NCI-H1694 treated with DMSO at 0.1 percent for 48 hours (cell line): Measurements from ENCODE around the gene ETNK2.

Experiments
- DNase-seq: peaks from one replicate; lab custom pipeline; 2025; lab: John Stamatoyannopoulos, UW

The ETNK2 gene

DNA sequence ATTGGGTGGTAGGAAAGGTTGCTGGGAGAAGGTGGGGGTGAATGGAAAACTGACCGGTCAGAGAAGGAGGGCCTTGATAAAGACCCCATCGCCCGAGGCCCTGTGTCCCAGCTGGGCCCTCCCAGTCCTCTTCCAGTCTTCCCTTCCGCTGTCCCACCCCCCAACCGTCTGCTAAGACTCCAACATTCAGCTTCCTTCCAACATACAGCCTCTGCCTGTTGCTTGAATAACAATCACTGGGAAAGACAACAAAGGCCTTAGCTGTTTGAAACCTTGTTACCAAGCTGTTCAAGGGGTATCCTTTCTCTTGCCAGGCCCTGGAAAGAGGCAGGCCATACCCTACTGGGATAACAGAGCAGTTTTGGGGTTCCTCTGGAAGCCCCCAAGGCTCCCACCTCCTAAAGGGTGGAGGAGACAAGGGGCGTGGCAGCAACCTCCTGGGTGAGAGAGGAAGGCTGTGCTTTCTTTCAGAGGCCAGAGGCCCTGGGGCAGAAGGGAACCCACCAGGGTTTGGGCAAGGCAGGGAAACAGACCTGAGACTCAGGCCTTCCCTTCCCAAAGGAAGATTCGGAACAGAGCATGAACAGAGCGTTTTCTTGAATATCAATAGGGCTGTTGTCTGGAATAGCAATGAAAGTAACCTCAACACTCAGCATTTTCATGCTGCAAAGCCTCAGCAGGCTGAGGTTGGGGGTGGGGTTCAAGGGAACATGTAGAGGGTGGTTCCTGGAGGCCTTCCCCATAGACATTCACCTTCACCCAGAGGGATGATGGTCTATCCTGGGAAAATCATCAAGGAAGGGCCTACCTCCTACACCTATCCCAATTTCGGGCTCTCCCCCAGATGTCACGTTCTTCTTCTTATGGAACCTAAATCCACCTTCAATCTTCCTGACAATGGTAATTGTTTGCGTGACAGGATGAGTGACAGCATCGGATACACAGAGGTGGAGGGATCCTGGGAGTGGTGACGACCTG is 4.1 kb downstream of the ETNK2 start:
- no peak for DNase-seq

DNA sequence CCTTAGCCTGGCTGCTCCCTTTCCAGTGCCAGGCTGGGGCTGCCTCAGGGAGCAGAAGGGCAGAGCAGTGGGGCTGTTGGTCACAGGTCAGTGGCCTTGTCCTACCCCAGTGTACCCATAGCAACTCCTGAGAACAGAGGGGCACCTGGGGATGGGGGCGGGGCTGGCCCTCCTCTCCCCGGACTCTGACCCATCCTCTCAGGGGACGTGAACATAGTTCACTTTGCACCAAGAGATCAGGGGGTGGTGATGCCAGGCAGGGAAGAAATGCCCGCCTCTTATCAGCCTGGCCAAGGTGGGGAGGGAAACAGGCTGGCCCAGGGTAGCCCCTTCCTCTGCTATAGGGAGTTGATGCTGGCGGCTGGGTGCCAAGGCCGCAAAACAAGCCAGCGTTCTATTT is 4.9 kb downstream of the ETNK2 start:
- DNase-seq: no peak

DNA sequence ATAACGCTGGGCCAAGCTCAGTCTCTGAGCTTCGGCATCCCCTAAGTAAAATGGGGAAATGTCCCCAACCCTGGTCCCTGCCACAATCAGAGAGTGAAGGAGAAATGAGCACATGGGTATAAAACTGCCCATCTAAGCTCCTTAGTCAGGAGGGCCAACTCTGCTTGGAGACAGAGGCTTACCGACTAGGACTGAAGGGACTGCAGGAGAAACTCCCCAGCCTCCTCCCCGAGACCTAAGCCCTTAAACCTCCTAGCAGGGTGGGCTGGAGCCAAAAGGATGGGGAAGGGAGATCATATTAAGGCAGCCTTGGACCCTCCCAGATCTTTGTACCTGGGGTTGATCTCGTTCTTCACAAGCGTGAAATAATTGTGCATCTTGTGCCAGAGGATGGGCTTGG is 5.5 kb downstream of the ETNK2 start:
- DNase-seq: no peak

DNA sequence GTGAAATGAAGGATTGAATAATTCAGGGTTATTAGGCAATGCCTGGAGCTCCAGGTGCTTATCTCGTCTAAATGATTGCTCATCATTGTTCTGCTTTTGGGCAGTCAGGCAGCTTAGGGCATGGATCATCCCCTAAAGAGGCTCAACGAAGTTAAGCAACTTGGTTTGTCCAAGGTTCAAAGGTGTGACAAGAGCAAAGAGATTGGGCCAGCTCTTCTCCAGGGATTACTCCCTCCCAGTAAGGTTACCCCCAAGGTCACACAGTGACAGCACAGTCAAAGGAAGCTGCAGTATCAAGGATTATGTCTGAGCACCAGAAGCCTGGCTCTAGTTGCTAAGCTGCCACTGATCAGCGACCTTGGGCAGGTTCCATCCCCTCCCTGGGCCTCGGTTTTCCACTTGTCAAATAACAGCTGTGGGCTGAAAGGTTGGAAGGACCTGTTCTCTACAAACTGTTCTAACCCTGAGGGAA is 6.8 kb downstream of the ETNK2 start:
- DNase-seq: no peak

DNA sequence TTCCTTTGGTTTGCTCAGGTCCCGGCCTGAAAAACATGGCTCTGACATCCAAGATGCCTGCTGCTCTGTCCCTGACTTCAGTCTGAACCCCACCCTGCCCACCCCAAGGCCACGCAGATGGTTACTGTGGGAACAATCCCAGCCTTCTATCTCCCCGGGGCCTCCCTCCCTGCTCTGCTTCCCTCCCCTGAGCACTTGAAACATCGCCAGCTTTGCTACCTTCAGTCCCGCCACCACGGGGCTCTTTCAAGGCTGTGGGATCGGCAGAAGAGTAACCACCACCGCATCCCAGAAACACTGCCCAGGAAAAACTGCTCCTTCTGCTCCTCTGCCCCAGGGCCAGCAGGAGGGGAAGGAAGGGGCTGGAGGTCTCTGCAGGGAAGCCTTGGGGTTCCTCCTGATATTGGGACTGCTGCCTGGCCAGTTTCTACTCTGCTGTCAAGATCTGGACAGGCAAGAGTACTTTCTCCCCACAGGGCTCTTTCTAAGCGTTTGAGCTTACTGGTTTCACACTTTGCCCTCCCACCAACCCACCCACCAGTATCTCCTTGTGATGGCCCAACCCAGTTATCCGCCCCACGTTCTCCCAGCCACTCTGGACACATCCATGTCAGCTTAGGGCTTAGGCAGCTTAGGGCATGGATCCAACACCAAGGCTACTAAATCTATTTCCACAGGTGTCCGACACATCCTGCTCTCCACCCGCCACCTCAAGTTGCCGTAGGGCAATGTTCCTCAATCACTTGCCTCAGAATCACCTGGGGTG is 8.4 kb downstream of the ETNK2 start:
- DNase-seq: no peak

DNA sequence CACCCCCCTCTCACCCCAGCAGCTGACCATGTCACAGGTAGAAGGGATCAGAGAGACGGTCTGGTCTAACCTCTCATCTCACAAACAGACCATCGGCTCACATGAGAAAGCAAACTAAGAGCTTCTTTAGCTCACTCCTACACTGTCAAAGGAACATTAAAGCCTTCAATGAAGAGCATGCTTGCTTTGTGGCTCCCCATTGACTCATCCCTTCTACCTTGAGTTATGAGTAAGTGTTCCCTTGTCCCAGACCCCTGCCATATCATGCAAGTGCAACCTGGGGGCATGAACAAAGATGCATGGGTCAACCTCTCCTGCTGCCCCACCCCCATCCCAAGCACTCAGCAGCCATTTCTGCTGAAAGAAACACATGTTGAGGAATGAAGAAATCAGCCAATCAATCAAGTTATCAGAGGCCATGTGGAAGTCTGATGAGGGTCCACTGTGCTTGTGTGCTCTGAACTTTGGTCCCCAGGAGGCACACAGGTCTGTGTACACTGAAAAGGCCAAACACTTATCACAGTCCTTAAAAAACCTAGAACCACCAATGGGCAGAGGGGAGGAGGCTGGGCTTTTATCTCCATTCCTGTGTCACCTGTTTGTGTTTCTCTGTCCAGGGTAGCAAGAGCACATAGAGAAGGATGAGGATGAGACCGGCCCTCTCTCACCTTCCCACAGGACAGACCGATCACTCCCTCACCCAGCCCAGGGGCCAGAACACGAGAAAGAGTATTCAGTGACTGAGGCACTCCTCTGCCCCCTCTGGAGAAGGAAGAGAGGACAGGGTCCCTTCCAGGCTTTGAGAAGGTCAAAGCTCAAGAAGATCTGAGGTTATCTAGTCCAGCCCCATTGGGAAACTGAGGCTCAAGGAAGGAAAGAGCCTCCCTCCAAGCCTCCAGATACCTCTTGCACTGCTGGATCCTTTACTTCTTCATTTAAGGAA is 9.5 kb downstream of the ETNK2 start:
- DNase-seq: no peak

DNA sequence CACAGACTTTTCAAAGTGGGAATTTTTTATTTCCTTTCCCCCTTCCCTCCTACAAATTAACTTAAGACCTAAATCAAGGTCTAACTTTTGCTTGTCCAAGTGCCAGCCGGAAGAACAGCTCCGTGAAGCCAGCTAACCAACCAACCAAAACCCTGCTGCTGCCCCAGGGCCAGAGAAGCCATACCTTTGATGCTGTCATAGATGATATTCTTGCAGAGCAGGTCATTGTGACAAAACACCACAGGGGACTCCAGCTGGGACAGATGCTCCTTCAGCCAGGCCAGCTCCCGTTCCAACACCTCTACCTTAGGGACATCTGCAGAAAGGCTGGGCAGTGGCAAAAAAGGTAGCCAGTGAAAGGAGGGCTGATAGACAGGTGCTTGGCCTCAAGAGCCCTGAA is 10.7 kb downstream of the ETNK2 start:
- no peak for DNase-seq

DNA sequence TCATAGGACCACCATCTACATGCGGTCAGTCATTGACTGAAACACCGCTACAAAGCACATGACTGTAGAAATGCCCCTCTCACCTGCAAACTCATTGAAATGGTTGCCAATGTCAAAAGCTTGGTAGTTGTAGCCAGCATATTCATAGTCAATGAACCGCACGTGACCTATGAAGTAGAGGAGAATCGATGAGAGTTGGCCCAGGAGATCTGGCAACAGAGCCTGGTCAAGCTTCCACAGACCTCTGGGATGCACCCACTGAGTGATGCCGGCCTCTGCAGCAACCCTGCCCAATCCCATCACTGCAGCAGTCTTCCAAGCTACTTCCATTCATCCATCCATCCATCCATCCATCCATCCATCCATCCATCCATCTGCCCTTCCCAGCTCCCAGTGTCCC is 11.9 kb downstream of the ETNK2 start:
- DNase-seq: no peak

DNA sequence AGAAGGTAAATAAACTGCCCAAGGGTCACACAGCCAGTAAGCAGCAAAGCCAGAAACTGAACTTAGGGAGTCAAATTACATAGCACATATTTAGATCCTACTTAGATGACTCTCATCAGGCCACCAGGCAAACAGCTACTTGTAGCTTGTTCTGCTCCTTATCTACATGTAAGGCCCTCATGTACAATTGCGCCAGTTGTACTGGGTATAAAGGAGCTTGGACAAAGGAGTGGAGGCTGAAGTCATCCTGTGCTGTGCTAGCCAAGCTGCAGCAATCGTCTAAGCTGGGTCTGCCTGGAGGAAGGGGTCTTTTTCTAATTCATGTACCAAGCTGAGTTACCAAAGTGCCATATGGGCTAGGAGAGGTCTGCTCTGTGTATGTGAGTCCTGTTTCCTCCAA is 12.8 kb downstream of the ETNK2 start:
- DNase-seq: no peak

DNA sequence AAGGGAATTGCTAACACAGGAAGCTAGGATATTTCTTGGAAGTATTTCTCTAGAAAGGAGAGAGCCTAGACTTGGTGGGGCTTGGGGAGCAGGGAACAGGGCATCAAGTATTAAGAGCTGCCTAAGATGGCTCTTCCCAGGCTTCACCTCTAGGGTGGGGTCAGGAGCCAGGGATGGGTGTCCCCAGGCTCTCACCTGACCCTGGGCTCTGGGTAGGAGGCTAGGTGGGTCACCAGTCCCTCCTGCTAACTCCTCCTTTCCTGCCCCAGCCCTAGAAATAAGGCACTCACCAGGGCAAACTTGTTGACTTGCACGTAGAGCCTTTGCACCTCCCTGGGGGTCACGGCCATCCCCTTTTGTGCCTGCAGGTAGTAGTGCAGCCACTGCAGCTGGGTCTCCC is 15.0 kb downstream of the ETNK2 start:
- DNase-seq: no peak

DNA sequence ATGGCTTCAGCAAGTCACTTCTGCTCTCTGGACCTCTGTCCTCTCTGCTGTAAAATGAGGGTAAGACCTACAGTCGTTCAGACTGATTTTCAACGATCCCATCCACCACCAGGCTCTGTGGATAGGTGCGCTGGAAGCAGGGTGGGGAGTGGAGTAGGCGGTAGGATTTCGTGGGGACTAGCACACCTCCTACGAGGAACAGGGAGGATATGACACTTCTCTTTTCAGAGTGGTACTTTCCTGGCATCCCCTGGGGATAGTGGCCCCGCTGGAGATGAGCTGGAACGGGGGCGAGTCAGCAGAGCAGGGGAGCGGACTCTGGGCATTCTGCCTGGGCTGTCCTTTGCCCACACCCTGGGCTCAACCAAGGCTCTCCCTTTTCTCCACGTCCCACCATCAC is 17.7 kb downstream of the ETNK2 start:
- DNase-seq: no peak

DNA sequence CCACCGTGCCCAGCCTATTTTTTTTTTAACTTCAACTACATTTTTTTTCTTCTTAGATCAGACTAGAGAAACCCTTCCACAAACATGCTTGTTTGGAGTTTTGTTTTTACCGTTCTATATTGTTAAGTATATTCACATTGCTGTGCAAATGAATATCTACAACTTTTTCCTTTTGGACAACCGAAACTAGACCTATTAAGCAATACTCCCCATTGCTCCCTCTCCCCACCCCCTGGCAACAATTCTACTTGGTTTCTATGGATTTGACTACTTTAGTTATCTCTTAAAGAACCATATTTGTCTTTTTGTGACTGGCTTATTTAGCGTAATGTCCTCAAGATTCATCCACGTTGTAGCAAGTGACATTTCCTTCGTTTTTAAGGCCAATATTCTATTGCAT is 19.1 kb downstream of the ETNK2 start:
- DNase-seq: no peak

DNA sequence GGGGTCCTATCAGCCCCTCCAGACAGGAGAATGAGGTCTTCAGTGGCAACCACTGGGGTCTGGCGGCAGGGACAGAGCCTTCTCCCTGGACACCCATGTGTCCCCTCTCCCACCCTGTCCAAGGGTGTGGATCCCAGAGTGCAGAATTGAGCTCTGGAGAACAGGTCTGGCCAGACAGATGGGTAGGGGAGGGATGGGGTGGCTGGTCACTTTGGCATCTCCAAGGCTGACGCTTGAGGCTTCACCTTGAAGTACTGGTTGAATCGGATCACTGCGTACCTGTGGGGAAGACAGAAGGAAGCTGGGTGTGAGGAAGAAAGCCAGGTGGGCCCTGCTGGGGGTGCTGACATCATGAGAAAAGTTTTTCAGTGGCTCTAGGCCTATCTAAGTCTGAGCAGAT is 19.9 kb downstream of the ETNK2 start:
- DNase-seq: no peak

DNA sequence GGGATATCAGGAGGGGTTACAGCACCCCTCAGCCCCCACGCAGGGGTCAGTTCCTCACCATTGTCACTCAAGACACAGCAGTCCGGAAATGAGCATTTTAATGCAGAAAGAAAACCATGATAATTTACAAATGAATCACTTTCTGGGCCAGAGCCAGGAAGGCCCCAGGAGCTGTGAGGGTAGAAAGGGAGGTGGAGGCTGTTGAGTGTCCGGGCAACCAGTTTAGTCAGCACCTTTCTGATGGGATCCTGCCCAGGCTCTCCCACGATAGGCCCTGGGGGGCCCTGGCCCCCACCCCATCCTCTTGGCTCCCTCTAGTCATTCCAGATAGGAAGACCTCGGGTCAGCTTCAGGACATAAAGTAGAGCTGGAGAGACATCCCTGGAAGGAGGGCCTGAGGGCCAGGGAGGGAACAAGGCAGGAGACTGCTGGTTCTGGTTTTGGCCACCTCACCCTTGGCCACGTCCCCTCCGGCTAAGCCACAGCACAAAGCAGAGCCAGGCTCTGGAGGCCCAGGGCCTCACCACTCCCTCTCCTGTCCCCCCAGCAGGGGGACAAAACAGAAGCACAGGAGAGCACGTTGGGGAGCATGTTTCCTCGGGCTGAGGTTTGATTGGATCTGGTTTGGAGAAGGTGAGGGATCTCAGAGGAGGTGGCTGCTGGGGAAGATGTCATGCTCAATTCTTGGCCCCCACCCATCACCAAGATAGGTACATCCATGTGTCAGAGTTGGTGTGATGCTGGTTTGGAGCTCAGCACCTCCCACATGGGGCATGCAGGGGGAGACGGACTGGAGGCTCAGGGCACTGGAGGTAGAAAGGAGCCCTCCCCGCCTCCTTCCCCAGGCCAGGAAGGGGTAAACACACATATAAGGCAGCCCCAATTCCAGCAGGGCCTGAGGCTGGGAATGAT is 20.6 kb downstream of the ETNK2 start:
- DNase-seq: no peak

DNA sequence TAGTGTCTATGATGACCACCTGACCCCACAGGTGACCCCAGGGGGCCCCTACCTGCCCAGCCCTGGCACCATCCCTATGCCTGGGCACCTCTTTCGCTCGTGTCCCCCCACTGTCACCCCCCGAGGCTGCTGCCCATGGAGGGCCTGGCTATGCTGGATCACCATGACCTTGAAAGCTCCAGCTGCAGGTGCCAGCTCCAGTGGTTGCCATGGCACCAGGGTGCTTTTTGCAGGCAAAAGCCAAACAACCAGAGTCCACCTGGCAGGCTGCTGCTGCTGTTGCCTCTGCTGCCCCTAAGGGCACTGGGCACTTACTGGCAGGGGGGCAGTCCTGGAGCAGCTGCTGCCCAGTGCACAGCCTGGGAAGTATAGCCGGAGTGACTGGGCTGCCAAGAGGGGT is 21.7 kb downstream of the ETNK2 start:
- DNase-seq: no peak

DNA sequence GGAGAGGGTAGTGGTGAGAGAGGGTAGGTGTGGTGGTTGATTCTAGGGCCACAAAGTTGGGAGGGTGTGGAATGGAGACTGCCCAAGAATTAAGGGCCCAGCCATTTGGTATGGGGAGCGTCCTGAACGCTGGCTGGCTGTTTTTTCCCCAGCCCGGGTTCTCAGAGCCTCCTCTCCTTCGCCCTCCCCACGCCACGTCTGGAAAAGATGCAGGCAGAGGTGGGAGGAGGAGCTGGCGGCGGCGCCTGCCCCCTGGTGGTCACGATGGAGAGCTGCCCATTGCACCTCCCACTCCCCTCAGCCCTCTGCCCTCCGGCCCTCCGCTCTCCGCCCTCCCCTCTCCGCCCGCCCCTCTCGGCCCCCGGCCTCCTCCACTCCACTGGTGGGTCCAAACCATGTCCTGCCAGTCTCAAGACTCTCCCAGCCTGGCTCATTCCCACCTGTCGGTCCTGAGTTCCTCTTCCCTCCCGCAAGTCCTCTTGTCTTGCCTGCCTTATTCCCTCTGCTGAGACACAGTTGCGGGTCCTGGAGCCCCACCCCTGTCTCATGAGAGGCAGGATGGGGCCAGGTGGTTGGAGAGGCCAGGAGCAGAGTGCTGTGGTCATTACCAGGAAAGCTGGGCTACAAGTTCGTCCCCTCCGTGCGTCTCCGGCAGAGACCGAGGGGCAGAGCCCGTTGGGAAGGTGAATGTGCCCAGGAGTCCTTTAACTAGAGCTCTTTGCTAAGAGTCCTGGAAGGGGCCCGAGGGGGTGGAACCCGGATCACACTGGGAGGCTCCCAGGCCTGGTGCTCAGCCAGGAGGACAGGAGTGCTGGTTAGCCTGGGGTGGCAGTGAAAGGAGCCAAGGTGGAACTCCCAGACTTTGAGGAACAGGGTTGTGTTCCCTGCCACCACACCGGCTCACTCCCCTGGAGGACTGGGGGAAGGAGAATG is 22.6 kb downstream of the ETNK2 start:
- peak; percentile 64 for DNase-seq

DNA sequence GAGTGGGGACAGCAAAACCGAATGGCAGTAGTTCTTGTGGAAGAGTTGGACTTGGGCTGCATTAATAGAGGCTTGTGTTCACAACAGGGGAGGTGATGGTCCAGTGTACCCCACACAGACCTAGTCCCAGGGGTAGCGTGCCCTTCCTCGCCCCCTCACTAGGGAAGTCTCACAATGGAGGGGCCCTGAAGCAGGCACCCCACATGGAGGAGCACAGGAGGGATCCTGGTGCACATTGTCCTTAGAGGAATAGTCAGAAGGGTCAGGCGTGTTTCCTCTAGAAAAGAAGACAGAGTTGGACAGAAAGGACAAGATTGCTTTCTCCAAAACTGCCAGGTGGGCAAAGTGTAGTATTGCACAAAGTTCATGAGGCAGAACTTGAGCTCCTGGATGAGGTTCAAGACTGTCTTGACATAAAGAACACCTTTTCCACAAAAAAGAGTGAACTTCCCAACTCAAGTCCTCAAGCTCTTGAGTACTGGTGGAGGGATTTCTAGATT is 23.3 kb downstream of the ETNK2 start:
- DNase-seq: no peak

DNA sequence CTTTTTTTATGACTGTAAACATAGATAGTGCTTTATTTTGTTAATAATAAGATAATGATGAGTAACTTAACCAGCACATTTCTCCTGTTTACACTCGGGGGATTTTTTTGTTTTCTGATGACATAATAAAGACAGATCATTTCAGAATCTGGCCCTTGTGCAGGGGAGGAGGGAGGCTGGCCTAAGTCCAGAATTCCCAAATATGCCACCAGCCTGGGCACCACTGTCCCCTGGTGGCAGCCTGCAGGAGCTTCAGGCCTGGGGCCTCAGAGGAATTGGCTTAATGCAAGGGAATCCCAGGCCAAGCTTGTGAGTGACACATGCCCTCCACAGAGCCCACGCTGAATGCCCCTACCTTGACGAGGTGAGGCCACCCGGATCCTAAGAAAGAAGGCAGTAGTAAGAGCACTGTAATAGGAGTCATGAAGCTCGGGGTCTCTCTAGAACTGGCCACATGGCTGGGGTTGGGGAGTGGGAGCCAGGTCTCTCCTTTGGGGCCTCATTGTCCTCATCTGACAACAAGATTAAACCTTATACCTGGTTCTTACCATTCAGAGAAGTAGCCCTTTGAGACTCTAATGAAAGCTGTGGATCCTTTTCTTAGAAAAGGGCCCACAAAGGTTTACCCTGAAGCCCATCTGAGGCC is 24.1 kb downstream of the ETNK2 start:
- DNase-seq: peak; percentile 79

DNA sequence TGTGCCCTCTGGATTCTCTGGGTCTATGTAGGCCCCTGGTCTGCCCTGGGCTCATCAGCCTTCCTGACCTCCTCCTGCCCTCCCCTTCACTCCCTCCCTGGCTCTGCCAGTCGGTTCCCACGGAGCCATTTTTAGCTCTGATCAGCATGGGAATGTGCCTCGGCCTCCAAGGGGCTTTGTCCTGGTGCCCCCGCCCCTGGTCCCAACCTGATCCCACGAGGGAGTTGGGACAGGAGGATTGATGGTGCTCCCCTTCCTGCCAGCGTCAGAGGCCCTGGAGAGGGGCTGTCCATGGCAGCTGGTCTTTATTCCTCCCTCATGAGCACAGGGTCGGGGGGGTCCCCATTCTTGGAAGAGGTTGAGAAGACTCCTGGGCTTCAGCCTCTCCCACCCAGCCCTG is 24.9 kb downstream of the ETNK2 start:
- no peak for DNase-seq
